ENCODE results near the gene PDZD2.

GRCh38 chr5:31641575-31641974 lies 2.6 kb downstream of the PDZD2 start:
- TF ChIP-seq, protein P1, sequence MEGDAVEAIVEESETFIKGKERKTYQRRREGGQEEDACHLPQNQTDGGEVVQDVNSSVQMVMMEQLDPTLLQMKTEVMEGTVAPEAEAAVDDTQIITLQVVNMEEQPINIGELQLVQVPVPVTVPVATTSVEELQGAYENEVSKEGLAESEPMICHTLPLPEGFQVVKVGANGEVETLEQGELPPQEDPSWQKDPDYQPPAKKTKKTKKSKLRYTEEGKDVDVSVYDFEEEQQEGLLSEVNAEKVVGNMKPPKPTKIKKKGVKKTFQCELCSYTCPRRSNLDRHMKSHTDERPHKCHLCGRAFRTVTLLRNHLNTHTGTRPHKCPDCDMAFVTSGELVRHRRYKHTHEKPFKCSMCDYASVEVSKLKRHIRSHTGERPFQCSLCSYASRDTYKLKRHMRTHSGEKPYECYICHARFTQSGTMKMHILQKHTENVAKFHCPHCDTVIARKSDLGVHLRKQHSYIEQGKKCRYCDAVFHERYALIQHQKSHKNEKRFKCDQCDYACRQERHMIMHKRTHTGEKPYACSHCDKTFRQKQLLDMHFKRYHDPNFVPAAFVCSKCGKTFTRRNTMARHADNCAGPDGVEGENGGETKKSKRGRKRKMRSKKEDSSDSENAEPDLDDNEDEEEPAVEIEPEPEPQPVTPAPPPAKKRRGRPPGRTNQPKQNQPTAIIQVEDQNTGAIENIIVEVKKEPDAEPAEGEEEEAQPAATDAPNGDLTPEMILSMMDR (IDR thresholded peaks at IDR 0.05) = no peak
- no peak for TF ChIP-seq POLR2A (IDR thresholded peaks at IDR 0.05)
